Mesothelial cell of epicardium (in vitro differentiated cells): ENCODE measurements around the gene DUS1L. TPM values are rescaled to one million over a fixed set of nuclear protein-coding genes. Genes with fewer than 3 reads are reported as not detected.

ENCODE experiments used
- DNase-seq, 2 experiments: peaks; one replicate each; pipeline ENCODE4 v3.0.0; 2021; ENCODE audit warnings: low spot score in 2 of 2; ENCODE audit not compliant: unreplicated experiment in 2 of 2
- H3K27ac Mint-ChIP-seq: 2 replicates; pipeline ENCODE4 v1.8.0; 2021; ENCODE audit warnings: mixed read lengths
- H3K27me3 Mint-ChIP-seq: 2 replicates; pipeline ENCODE4 v1.8.0; 2021; ENCODE audit warnings: low read depth, mixed read lengths
- H3K36me3 Mint-ChIP-seq: 2 replicates; pipeline ENCODE4 v1.8.0; 2021; ENCODE audit warnings: mixed read lengths
- H3K4me1 Mint-ChIP-seq: 2 replicates; pipeline ENCODE4 v1.8.0; 2021; ENCODE audit warnings: mixed read lengths
- H3K4me3 Mint-ChIP-seq: 2 replicates; pipeline ENCODE4 v1.8.0; 2021; ENCODE audit warnings: mild to moderate bottlenecking, moderate library complexity, mixed read lengths
- H3K9me3 Mint-ChIP-seq: 2 replicates; pipeline ENCODE4 v1.8.0; 2021; ENCODE audit warnings: mixed read lengths
- CTCF ChIP-seq: fragments of 200-600 bp; sonication (generic); IDR thresholded peaks from one replicate; pipeline ENCODE4 v1.5.0; 2021; ENCODE audit warnings: antibody characterized with exemption; ENCODE audit not compliant: unreplicated experiment
- total RNA-seq: library from RNA; stranded (reverse); gene quantifications from 3 replicates; pipeline ENCODE4 v1.2.1, GENCODE V29; 2021

The DUS1L gene
- total RNA-seq, 1 donor from 2014 or later, result 94.9 TPM

DNA sequence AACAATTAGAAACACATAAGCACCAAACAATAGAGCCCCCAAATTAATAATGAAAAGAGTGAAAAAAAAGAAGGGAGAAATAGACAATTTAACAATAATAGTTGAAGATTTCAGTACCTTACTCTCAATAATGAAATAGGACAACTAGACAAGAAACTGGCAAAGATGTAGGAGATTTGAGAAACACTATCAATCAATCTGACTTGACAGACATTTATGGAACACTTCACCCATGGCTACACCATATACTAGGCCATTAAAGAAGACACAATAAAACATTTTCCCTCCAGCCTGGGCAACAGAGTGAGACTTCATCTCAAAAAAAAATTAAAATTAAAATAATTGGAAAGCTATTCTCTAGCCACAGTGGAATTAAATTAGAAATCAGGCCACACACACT is 5.0 kb upstream of the DUS1L start:
- H3K4me3 Mint-ChIP-seq, result no peak overlapping the region

GRCh38 chr17:82065193-82065637 is 389 bp downstream of the DUS1L start:
- no peaks in the 10 kb centered on the region for H3K9me3 Mint-ChIP-seq
- no peak for TF ChIP-seq CTCF
- DNase-seq, result no peak
- H3K4me3 Mint-ChIP-seq, result peak overlapping the region; percentile 64
- no peaks in the 10 kb centered on the region for H3K27me3 Mint-ChIP-seq
- peaks cover 1% of the 10 kb centered on the region for H3K36me3 Mint-ChIP-seq
- H3K4me1 Mint-ChIP-seq, result no peaks in the 10 kb centered on the region
- H3K27ac Mint-ChIP-seq, result no peak overlapping the region

More for the DNA sequence above, 5.0 kb upstream of the DUS1L start:
- no peak for DNase-seq
- Mint-ChIP-seq H3K27ac (no peak overlapping the region), H3K36me3 (no peaks in the 10 kb centered on the region), H3K27me3 (peaks cover 19% of the 10 kb centered on the region), H3K4me1 (no peaks in the 10 kb centered on the region), H3K9me3 (peaks cover 4% of the 10 kb centered on the region)
- TF ChIP-seq CTCF, result no peak

DNA sequence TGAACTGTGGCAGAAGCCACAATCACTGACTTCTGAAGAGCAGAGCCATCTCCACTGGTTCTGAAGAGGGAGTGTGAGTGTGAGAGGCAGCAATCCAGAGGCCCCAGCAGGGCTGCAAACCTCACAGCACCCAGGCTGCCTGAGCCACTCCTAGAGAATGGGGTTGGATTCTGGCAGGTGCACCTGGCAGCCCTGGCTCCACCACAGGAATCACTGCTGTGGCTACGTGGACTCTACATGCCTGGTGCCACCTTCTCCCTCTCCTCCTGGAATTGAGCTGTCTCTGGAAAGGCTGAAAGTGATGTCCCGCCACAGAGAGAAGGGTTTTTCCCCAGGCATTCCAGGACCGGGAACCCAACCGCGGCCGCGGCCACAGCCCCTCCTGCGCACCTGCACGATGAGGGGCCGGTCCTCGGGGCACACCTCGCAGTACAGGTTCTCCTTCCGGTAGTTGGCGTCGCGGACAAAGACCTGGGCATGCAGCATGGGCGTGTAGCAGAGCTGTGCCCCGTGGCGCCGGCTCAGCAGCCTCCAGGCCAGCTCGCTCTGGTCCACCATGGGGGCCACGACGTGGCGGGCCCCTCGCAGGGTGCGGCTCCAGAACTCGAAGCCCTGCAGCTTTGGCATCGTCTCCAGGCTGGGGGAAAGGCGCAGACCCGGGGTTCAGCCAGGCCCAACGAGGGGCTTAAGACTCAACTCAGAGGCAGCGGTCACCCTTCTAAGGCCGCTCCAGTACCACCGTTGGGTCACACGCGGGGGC is 991 bp downstream of the DUS1L start:
- DNase-seq, result no peak
- H3K36me3 Mint-ChIP-seq, result peaks cover 4% of the 10 kb centered on the region
- peak overlapping the region; percentile 64 for H3K4me3 Mint-ChIP-seq
- no peaks in the 10 kb centered on the region for H3K9me3 Mint-ChIP-seq
- H3K27me3 Mint-ChIP-seq, result no peaks in the 10 kb centered on the region
- no peak overlapping the region for H3K27ac Mint-ChIP-seq
- TF ChIP-seq CTCF, result no peak
- no peaks in the 10 kb centered on the region for H3K4me1 Mint-ChIP-seq

GRCh38 chr17:82063424-82064415 is 1.9 kb downstream of the DUS1L start:
- Mint-ChIP-seq H3K27ac (no peak overlapping the region), H3K4me1 (no peaks in the 10 kb centered on the region), H3K27me3 (no peaks in the 10 kb centered on the region), H3K9me3 (no peaks in the 10 kb centered on the region), H3K36me3 (peaks cover 4% of the 10 kb centered on the region), H3K4me3 (peak overlapping the region; percentile 64)
- no peak for DNase-seq
- no peak for TF ChIP-seq CTCF

GRCh38 chr17:82062984-82063368 is 2.6 kb downstream of the DUS1L start:
- Mint-ChIP-seq H3K36me3 (peaks cover 4% of the 10 kb centered on the region), H3K4me1 (no peaks in the 10 kb centered on the region), H3K9me3 (no peaks in the 10 kb centered on the region), H3K4me3 (no peak overlapping the region), H3K27ac (no peak overlapping the region), H3K27me3 (no peaks in the 10 kb centered on the region)
- DNase-seq, result no peak
- no peak for TF ChIP-seq CTCF
